Measurements from ENCODE around the gene LRRC10. TPM values are rescaled to one million over a fixed set of nuclear protein-coding genes. Genes with fewer than 3 reads are reported as not detected.
A peak's percentile ranks its signal among the peaks of the same experiment; 100 is the strongest.

The LRRC10 gene
- total and polyA plus RNA-seq, 5 donors from 2014 or later = not detected

GRCh38 chr12:69600804-69601203 is 9.9 kb downstream of the LRRC10 start:
- Histone ChIP-seq H3K36me3 (ENCODE audit: control insufficient read depth, insufficient read depth, low read length) (peaks cover 69% of the 10 kb centered on the region), H3K9me3 (ENCODE audit: control insufficient read depth in 2 of 2, low read length in 2 of 2) (no peaks in the 10 kb centered on the region), H3K4me1 (ENCODE audit: control insufficient read depth, insufficient read depth, low read length, poor library complexity, severe bottlenecking) (no peaks in the 10 kb centered on the region), H3K27me3 (ENCODE audit: control insufficient read depth, insufficient read depth, low read length) (no peaks in the 10 kb centered on the region), H3K4me3 (ENCODE audit: low read depth, low read length) (no peak overlapping the region), H3K27ac (ENCODE audit: insufficient read depth, low read length, poor library complexity, severe bottlenecking) (no peak overlapping the region)
- DNase-seq (no peak), ATAC-seq (ENCODE audit: low read depth in 2 of 2) (no peak)
- Mint-ChIP-seq H3K4me3 (no peak overlapping the region), H3K27ac (peak overlapping the region in 1 of 3 donors; percentile 48), H3K9me3 (no peaks in the 10 kb centered on the region), H3K4me1 (peaks cover 6 to 10% (median 7%) of the 10 kb centered on the region in 4 donors), H3K27me3 (no peaks in the 10 kb centered on the region), H3K36me3 (peaks cover 57% of the 10 kb centered on the region)

DNA sequence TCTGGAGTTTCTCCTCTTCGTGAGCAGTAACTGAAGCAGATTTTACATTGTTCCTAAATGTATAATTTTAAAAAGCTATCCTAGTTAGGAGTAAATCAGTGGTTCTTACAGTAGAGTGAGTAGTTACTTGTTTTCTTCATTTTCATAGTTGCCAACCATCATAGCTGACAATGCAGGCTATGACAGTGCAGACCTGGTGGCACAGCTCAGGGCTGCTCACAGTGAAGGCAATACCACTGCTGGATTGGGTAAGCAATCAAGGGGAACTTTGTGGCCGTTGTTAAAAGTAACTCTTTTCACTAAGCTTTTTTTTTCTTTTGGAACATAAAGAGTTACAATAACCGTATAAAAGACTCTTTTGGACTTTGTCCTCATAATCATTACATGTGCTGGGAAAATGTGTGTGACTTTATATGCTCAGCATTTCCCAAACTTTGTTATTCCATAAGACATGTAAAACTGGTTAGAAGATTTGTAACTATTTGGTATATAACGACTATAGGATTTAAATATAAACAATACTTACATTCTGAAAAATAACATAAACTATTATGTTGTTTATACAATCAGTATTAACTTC is 12.4 kb downstream of the LRRC10 start:
- Histone ChIP-seq H3K4me3 (ENCODE audit: low read depth, low read length) (no peak overlapping the region), H3K36me3 (ENCODE audit: control insufficient read depth, insufficient read depth, low read length) (peaks cover 92% of the 10 kb centered on the region), H3K27ac (ENCODE audit: insufficient read depth, low read length, poor library complexity, severe bottlenecking) (no peak overlapping the region), H3K27me3 (ENCODE audit: control insufficient read depth, insufficient read depth, low read length) (no peaks in the 10 kb centered on the region), H3K9me3 (ENCODE audit: control insufficient read depth in 2 of 2, low read length in 2 of 2) (no peaks in the 10 kb centered on the region), H3K4me1 (ENCODE audit: control insufficient read depth, insufficient read depth, low read length, poor library complexity, severe bottlenecking) (no peaks in the 10 kb centered on the region)
- no peak overlapping the region for H3K27ac Mint-ChIP-seq
- no peak overlapping the region for H3K4me3 Mint-ChIP-seq
- no peaks in the 10 kb centered on the region for H3K9me3 Mint-ChIP-seq
- H3K27me3 Mint-ChIP-seq = no peaks in the 10 kb centered on the region
- no peak for DNase-seq
- H3K36me3 Mint-ChIP-seq = peaks cover 69% of the 10 kb centered on the region
- H3K4me1 Mint-ChIP-seq = peaks cover 10 to 16% (median 12%) of the 10 kb centered on the region in 4 donors
- no peak for ATAC-seq (ENCODE audit: low read depth in 2 of 2)

DNA sequence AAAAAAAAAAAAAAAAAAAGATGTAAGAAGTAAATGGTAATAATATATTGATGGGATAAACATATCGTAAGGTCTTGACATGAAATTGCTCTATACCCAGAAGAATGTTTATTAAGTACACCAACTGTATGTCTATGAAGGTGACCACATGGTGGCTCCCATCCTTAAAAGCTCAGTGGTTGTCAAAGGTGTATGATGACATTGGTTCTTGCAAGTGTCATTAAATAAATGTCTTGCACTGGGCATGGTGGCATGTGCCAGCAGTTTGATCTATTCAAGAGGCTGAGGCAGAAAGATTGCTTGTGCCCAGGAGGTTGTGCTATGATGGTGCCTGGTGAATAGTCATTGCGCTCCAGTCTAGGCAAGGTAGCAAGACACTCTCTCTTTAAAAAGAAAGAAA is 15.0 kb downstream of the LRRC10 start:
- peak overlapping the region in 2 of 3 donors; percentile 20 for H3K27ac Mint-ChIP-seq
- H3K4me1 ChIP-seq (ENCODE audit: control insufficient read depth, insufficient read depth, low read length, poor library complexity, severe bottlenecking) = no peaks in the 10 kb centered on the region
- peaks cover 96% of the 10 kb centered on the region for H3K36me3 ChIP-seq (ENCODE audit: control insufficient read depth, insufficient read depth, low read length)
- ATAC-seq (ENCODE audit: low read depth in 2 of 2) (no peak), DNase-seq (no peak)
- no peak overlapping the region for H3K27ac ChIP-seq (ENCODE audit: insufficient read depth, low read length, poor library complexity, severe bottlenecking)
- H3K9me3 ChIP-seq (ENCODE audit: control insufficient read depth in 2 of 2, low read length in 2 of 2) = no peaks in the 10 kb centered on the region
- H3K4me1 Mint-ChIP-seq = peaks cover 10 to 26% (median 15%) of the 10 kb centered on the region in 4 donors
- H3K4me3 ChIP-seq (ENCODE audit: low read depth, low read length) = no peak overlapping the region
- no peaks in the 10 kb centered on the region for H3K9me3 Mint-ChIP-seq
- no peak overlapping the region for H3K4me3 Mint-ChIP-seq
- H3K36me3 Mint-ChIP-seq = peaks cover 65% of the 10 kb centered on the region
- no peaks in the 10 kb centered on the region for H3K27me3 ChIP-seq (ENCODE audit: control insufficient read depth, insufficient read depth, low read length)
- H3K27me3 Mint-ChIP-seq = no peaks in the 10 kb centered on the region

DNA sequence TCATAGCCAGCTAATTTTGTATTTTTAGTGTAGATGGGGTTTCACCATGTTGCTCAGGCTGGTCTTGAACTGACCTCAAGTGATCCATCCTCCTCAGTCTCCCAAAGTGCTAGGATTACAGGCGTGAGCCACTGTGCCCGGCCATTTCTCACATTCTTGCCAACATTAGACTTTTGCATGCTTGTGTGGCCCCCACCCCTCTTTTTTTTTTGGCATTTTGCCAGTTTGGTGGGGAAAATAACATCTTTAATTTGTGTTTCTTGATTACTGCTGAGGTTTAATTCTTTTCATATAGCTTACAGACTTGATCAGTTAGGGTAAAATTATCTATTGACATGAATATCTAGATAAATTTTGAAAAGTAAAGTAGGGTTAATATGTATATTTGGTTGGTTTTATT is 21.6 kb downstream of the LRRC10 start:
- no peaks in the 10 kb centered on the region for H3K9me3 ChIP-seq (ENCODE audit: control insufficient read depth in 2 of 2, low read length in 2 of 2)
- H3K27me3 Mint-ChIP-seq = no peaks in the 10 kb centered on the region
- no peak overlapping the region for H3K4me3 ChIP-seq (ENCODE audit: low read depth, low read length)
- peaks cover 43% of the 10 kb centered on the region for H3K36me3 Mint-ChIP-seq
- H3K27ac Mint-ChIP-seq = peak overlapping the region; percentile 12 to 61 (median 42)
- DNase-seq (no peak), ATAC-seq (ENCODE audit: low read depth in 2 of 2) (no peak)
- peak overlapping the region in 1 of 4 donors; percentile 15 for H3K4me3 Mint-ChIP-seq
- H3K36me3 ChIP-seq (ENCODE audit: control insufficient read depth, insufficient read depth, low read length) = peaks cover 72% of the 10 kb centered on the region
- H3K27me3 ChIP-seq (ENCODE audit: control insufficient read depth, insufficient read depth, low read length) = no peaks in the 10 kb centered on the region
- no peak overlapping the region for H3K27ac ChIP-seq (ENCODE audit: insufficient read depth, low read length, poor library complexity, severe bottlenecking)
- H3K4me1 Mint-ChIP-seq = peaks cover 12 to 32% (median 22%) of the 10 kb centered on the region in 4 donors
- no peaks in the 10 kb centered on the region for H3K9me3 Mint-ChIP-seq
- H3K4me1 ChIP-seq (ENCODE audit: control insufficient read depth, insufficient read depth, low read length, poor library complexity, severe bottlenecking) = peaks cover 15% of the 10 kb centered on the region

DNA sequence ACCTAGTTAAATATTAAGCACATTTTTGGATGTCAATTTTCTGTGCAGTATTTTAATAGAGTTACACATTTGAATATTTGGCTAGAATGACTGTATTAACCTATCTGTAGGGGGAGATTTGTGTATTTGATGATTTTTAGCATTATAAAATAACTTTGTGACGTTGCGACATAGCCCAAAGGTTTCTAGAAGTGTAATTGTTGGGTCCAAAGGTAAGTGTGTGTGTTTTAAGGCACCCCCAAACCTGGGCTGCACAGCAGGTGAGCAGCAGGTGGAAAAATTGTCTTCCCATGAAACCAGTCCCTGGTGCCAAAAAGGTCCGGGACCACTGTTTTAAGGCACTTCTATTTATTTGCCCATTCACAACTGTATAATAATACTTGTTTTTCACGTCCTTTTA is 22.2 kb downstream of the LRRC10 start:
- H3K4me3 ChIP-seq (ENCODE audit: low read depth, low read length) = no peak overlapping the region
- Mint-ChIP-seq H3K9me3 (no peaks in the 10 kb centered on the region), H3K27me3 (no peaks in the 10 kb centered on the region), H3K27ac (no peak overlapping the region), H3K4me3 (no peak overlapping the region), H3K36me3 (peaks cover 37% of the 10 kb centered on the region), H3K4me1 (peaks cover 12 to 32% (median 19%) of the 10 kb centered on the region in 4 donors)
- peak overlapping the region; percentile 1 for H3K27ac ChIP-seq (ENCODE audit: insufficient read depth, low read length, poor library complexity, severe bottlenecking)
- H3K36me3 ChIP-seq (ENCODE audit: control insufficient read depth, insufficient read depth, low read length) = peaks cover 66% of the 10 kb centered on the region
- DNase-seq = no peak
- no peaks in the 10 kb centered on the region for H3K9me3 ChIP-seq (ENCODE audit: control insufficient read depth in 2 of 2, low read length in 2 of 2)
- peaks cover 15% of the 10 kb centered on the region for H3K4me1 ChIP-seq (ENCODE audit: control insufficient read depth, insufficient read depth, low read length, poor library complexity, severe bottlenecking)
- ATAC-seq (ENCODE audit: low read depth in 2 of 2) = no peak
- no peaks in the 10 kb centered on the region for H3K27me3 ChIP-seq (ENCODE audit: control insufficient read depth, insufficient read depth, low read length)

GRCh38 chr12:69585189-69586062 is 25.3 kb downstream of the LRRC10 start, which contains the start of gene CCT2:
Gene CCT2 (plus strand): TSS chr12:69585459. CDS start chr12:69585522, 63 bp downstream.
- DNase-seq = peak; percentile 95 to 98 (median 96)
- peaks cover 36% of the 10 kb centered on the region for H3K36me3 ChIP-seq (ENCODE audit: control insufficient read depth, insufficient read depth, low read length)
- H3K9me3 ChIP-seq (ENCODE audit: control insufficient read depth in 2 of 2, low read length in 2 of 2) = no peaks in the 10 kb centered on the region
- peaks cover 5 to 26% (median 19%) of the 10 kb centered on the region in 4 donors for H3K4me1 Mint-ChIP-seq
- H3K27ac Mint-ChIP-seq = peak within 1 kb of the TSS; percentile 92 to 98 (median 97)
- peak within 1 kb of the TSS; percentile 95 for H3K4me3 ChIP-seq (ENCODE audit: low read depth, low read length)
- H3K36me3 Mint-ChIP-seq = peaks cover 18% of the 10 kb centered on the region
- H3K27me3 ChIP-seq (ENCODE audit: control insufficient read depth, insufficient read depth, low read length) = no peaks in the 10 kb centered on the region
- H3K9me3 Mint-ChIP-seq = peaks cover 0 to 1% (median 0%) of the 10 kb centered on the region in 7 donors
- H3K4me3 Mint-ChIP-seq = peak within 1 kb of the TSS; percentile 96 to 97 (median 96)
- peak within 1 kb of the TSS; percentile 96 for H3K27ac ChIP-seq (ENCODE audit: insufficient read depth, low read length, poor library complexity, severe bottlenecking)
- H3K27me3 Mint-ChIP-seq = peaks cover 8% of the 10 kb centered on the region
- peaks cover 15% of the 10 kb centered on the region for H3K4me1 ChIP-seq (ENCODE audit: control insufficient read depth, insufficient read depth, low read length, poor library complexity, severe bottlenecking)
- ATAC-seq (ENCODE audit: low read depth in 2 of 2) = peak; percentile 96

DNA sequence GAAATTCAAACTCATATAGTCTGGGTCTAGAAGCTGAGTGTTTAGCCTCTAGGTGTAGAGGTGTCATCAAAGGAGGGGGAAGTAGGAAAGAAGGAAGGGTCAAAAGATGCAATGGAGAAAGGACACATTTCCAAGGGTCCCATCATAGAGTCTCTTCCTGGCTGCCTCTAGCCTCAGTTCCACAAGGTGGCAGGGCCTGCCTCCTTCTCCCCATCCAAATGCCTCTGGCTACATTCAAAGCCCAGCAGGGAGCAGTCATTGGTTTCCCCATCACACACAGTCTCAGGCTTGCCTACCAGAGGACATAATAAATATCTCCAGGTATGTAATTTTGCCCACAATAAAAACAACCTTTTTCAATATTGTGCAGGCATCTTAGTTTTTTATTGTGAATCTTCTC is 27.5 kb downstream of the LRRC10 start:
- H3K27me3 ChIP-seq (ENCODE audit: control insufficient read depth, insufficient read depth, low read length) = no peaks in the 10 kb centered on the region
- no peak overlapping the region for H3K27ac Mint-ChIP-seq
- H3K36me3 ChIP-seq (ENCODE audit: control insufficient read depth, insufficient read depth, low read length) = peaks cover 14% of the 10 kb centered on the region
- no peak overlapping the region for H3K27ac ChIP-seq (ENCODE audit: insufficient read depth, low read length, poor library complexity, severe bottlenecking)
- peaks cover 15% of the 10 kb centered on the region for H3K4me1 ChIP-seq (ENCODE audit: control insufficient read depth, insufficient read depth, low read length, poor library complexity, severe bottlenecking)
- H3K4me1 Mint-ChIP-seq = peaks cover 7 to 26% (median 12%) of the 10 kb centered on the region in 4 donors
- H3K36me3 Mint-ChIP-seq = peaks cover 2% of the 10 kb centered on the region
- peaks cover 8% of the 10 kb centered on the region for H3K27me3 Mint-ChIP-seq
- H3K9me3 ChIP-seq (ENCODE audit: control insufficient read depth in 2 of 2, low read length in 2 of 2) = no peaks in the 10 kb centered on the region
- ATAC-seq (ENCODE audit: low read depth in 2 of 2) (no peak), DNase-seq (no peak)
- peaks cover 0 to 1% (median 0%) of the 10 kb centered on the region in 7 donors for H3K9me3 Mint-ChIP-seq
- no peak overlapping the region for H3K4me3 ChIP-seq (ENCODE audit: low read depth, low read length)
- peak overlapping the region in 2 of 4 donors; percentile 38 to 43 for H3K4me3 Mint-ChIP-seq

Data from CD4-positive, CD25-positive, alpha-beta regulatory T cell (primary cell).